Measurements from ENCODE around the gene S100A12. TPM values are rescaled to one million over a fixed set of nuclear protein-coding genes. Genes with fewer than 3 reads are reported as not detected.

S100A12 gene
- total RNA-seq, 1 experiment from 2014 or later: not detected

- no peak for DNase-seq (ENCODE audit: low read depth)
These were observed 38.8 kb downstream of the S100A12 start for GRCh38 chr1:153336650-153337049.

- no peak for DNase-seq (ENCODE audit: low read depth)
These were observed 41.5 kb downstream of the S100A12 start for GRCh38 chr1:153333902-153334301.

- no peak for DNase-seq (ENCODE audit: low read depth)
These were observed 50.5 kb downstream of the S100A12 start for GRCh38 chr1:153324912-153325311.

Small RNAs within 50 kb of the gene (small RNA-seq; reads per million reads assigned to genes)
- gene RNU6-160P (not detected), gene S100A15A (not detected)

Other genes with a start within 250 kb of the S100A12 start
- not detected in 2 replicates for gene SPRR2G, start 224.7 kb downstream of the S100A12 start, total RNA-seq (2014; rRNA removed; shearing (Covaris generic))
- gene LELP1, start 172.2 kb downstream of the S100A12 start, total RNA-seq (2014; rRNA removed; shearing (Covaris generic)): not detected in 2 replicates
- 1.3 and 2.0 TPM in 2 replicates for gene PRR9, start 158.0 kb downstream of the S100A12 start, total RNA-seq (2014; rRNA removed; shearing (Covaris generic))
- gene LORICRIN, start 115.9 kb downstream of the S100A12 start, total RNA-seq (2014; rRNA removed; shearing (Covaris generic)): not detected in 2 replicates
- gene PGLYRP3, start 62.7 kb downstream of the S100A12 start, total RNA-seq (2014; rRNA removed; shearing (Covaris generic)): not detected in 2 replicates
- not detected in 2 replicates for gene PGLYRP4, start 26.8 kb downstream of the S100A12 start, total RNA-seq (2014; rRNA removed; shearing (Covaris generic))
- not detected in 2 replicates for gene S100A9, start 17.8 kb downstream of the S100A12 start, total RNA-seq (2014; rRNA removed; shearing (Covaris generic))
- not detected in 2 replicates for gene S100A8, start 15.5 kb upstream of the S100A12 start, total RNA-seq (2014; rRNA removed; shearing (Covaris generic))
- not detected in 2 replicates for gene S100A7A, start 40.9 kb upstream of the S100A12 start, total RNA-seq (2014; rRNA removed; shearing (Covaris generic))
- gene S100A7, start 85.0 kb upstream of the S100A12 start, total RNA-seq (2014; rRNA removed; shearing (Covaris generic)): not detected in 2 replicates
- gene S100A6, start 160.4 kb upstream of the S100A12 start, total RNA-seq (2014; rRNA removed; shearing (Covaris generic)): 1,050 and 1,792 TPM in 2 replicates
- gene S100A5, start 165.3 kb upstream of the S100A12 start, total RNA-seq (2014; rRNA removed; shearing (Covaris generic)): 0.53 and 2.4 TPM in 2 replicates
- gene S100A4, start 170.2 kb upstream of the S100A12 start, total RNA-seq (2014; rRNA removed; shearing (Covaris generic)): 25.4 and 29.0 TPM in 2 replicates
- 9.6 and 14.4 TPM in 2 replicates for gene S100A3, start 173.6 kb upstream of the S100A12 start, total RNA-seq (2014; rRNA removed; shearing (Covaris generic))
- gene S100A2, start 190.2 kb upstream of the S100A12 start, total RNA-seq (2014; rRNA removed; shearing (Covaris generic)): 79.0 and 143 TPM in 2 replicates
- gene S100A16, start 237.5 kb upstream of the S100A12 start, total RNA-seq (2014; rRNA removed; shearing (Covaris generic)): 862 and 1,038 TPM in 2 replicates
- gene S100A14, start 240.7 kb upstream of the S100A12 start, total RNA-seq (2014; rRNA removed; shearing (Covaris generic)): 0.88 TPM in 1 of 2 replicates, not detected in the other